HG03064 (cell line): ENCODE measurements around the gene OR2T1.
A peak's percentile ranks its signal among the peaks of the same experiment; 100 is the strongest.
"Not testable (repeated sequence)": the region's sequence is repeated elsewhere in the genome, so short reads cannot be mapped to it uniquely, and the experiment has no call there.

Source experiments
- ATAC-seq: cut with Tn5 transposase; IDR thresholded peaks from one replicate; pipeline ENCODE4 v1.9.1; 2021; ENCODE audit warnings: low read depth; ENCODE audit not compliant: unreplicated experiment

Gene OR2T1

GRCh38 chr1:248402748-248403147, at the start of gene OR2T1:
OR2T1 (plus strand) TSS chr1:248403048; CDS start chr1:248406148, 3,100 bp downstream.
- ATAC-seq = no peak

GRCh38 chr1:248359415-248359814, 43.4 kb upstream of the OR2T1 start:
- ATAC-seq = no peak

GRCh38 chr1:248361121-248361715, 41.6 kb upstream of the OR2T1 start, which contains the start of gene OR2T4:
OR2T4 (plus strand) TSS chr1:248361665; CDS start chr1:248361665, 0 bp downstream.
- no peak for ATAC-seq

- no peak for ATAC-seq
Measured at GRCh38 chr1:248366609-248367008, 36.2 kb upstream of the OR2T1 start.

GRCh38 chr1:248372394-248372793, 30.5 kb upstream of the OR2T1 start:
- ATAC-seq = no peak

GRCh38 chr1:248373761-248374160, 29.1 kb upstream of the OR2T1 start:
- no peak for ATAC-seq

- no peak for ATAC-seq
Measured at GRCh38 chr1:248375446-248375845, 27.4 kb upstream of the OR2T1 start, which contains the start of gene OR2T6. OR2T6 (plus strand) TSS chr1:248375746; CDS start chr1:248387609, 11,863 bp downstream.

- ATAC-seq = no peak
Measured at GRCh38 chr1:248376916-248377315, 25.9 kb upstream of the OR2T1 start.

GRCh38 chr1:248380854-248381253, 22.0 kb upstream of the OR2T1 start:
- ATAC-seq = no peak

- no peak for ATAC-seq
Measured at GRCh38 chr1:248388426-248388825, 14.4 kb upstream of the OR2T1 start.

GRCh38 chr1:248393050-248393449, 9.8 kb upstream of the OR2T1 start:
- ATAC-seq = no peak

- no peak for ATAC-seq
Measured at GRCh38 chr1:248404024-248404423, 1.2 kb downstream of the OR2T1 start.

GRCh38 chr1:248406721-248407692, 4.2 kb downstream of the OR2T1 start:
- ATAC-seq = no peak

- ATAC-seq = peak; percentile 66
Measured at GRCh38 chr1:248416226-248416625, 13.4 kb downstream of the OR2T1 start.

- ATAC-seq = no peak
Measured at GRCh38 chr1:248417854-248418253, 15.0 kb downstream of the OR2T1 start.

- no peak for ATAC-seq
Measured at GRCh38 chr1:248421384-248421783, 18.5 kb downstream of the OR2T1 start.

GRCh38 chr1:248427526-248428191, 24.8 kb downstream of the OR2T1 start:
- peak; percentile 37 for ATAC-seq

- ATAC-seq = peak; percentile 94
Measured at GRCh38 chr1:248428192-248428533, 25.3 kb downstream of the OR2T1 start.

GRCh38 chr1:248431683-248432082, 28.8 kb downstream of the OR2T1 start:
- ATAC-seq = not testable (repeated sequence)

GRCh38 chr1:248432201-248432600, 29.4 kb downstream of the OR2T1 start:
- peak; percentile 46 for ATAC-seq

- not testable (repeated sequence) for ATAC-seq
Measured at GRCh38 chr1:248433811-248434415, 31.1 kb downstream of the OR2T1 start.
